ENCODE data around the gene SLC10A2. TPM values are rescaled to one million over a fixed set of nuclear protein-coding genes. Genes with fewer than 3 reads are reported as not detected.

The SLC10A2 gene
- total RNA-seq, 1 donor from 2014 or later, result not detected

DNA sequence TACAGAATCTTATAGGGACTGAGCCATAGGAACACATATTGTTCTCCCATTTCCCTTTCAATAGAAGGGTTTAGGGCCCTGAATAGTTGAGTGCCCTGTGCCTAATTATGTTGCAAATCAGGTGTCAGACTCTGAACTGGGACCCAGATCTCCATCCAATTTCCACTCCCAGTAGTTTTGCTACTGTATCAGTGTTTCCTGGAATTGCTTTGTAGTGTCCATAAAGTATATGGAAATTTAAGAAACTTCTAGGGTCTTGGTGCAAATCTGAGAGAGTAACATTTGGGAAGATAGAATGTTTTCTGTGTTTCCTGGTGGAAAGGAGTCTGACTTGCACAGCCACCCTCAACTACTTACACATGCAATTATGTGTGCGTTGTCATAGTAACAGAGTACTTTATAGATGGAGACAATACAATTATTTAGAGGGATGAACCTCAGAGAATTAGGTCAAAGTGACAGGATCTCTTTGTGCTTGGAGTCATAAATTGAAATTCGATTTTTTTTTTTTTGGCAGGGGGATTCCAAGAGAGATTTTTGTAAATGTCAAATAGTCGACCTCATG, 646 bp upstream of the SLC10A2 start:
- DNase-seq, result no peak
- Histone ChIP-seq H3K36me3 (no peaks in the 10 kb centered on the region), H3K27me3 (no peaks in the 10 kb centered on the region), H3K9me3 (no peaks in the 10 kb centered on the region), H3K4me3 (no peak overlapping the region), H3K27ac (no peak overlapping the region), H3K4me1 (no peaks in the 10 kb centered on the region)
- TF ChIP-seq, protein P1, sequence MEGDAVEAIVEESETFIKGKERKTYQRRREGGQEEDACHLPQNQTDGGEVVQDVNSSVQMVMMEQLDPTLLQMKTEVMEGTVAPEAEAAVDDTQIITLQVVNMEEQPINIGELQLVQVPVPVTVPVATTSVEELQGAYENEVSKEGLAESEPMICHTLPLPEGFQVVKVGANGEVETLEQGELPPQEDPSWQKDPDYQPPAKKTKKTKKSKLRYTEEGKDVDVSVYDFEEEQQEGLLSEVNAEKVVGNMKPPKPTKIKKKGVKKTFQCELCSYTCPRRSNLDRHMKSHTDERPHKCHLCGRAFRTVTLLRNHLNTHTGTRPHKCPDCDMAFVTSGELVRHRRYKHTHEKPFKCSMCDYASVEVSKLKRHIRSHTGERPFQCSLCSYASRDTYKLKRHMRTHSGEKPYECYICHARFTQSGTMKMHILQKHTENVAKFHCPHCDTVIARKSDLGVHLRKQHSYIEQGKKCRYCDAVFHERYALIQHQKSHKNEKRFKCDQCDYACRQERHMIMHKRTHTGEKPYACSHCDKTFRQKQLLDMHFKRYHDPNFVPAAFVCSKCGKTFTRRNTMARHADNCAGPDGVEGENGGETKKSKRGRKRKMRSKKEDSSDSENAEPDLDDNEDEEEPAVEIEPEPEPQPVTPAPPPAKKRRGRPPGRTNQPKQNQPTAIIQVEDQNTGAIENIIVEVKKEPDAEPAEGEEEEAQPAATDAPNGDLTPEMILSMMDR (IDR thresholded peaks at IDR 0.05), result no peak
- intact Hi-C loops (cut with DNase I), result no loop called here
- ATAC-seq, result no peak

DNA sequence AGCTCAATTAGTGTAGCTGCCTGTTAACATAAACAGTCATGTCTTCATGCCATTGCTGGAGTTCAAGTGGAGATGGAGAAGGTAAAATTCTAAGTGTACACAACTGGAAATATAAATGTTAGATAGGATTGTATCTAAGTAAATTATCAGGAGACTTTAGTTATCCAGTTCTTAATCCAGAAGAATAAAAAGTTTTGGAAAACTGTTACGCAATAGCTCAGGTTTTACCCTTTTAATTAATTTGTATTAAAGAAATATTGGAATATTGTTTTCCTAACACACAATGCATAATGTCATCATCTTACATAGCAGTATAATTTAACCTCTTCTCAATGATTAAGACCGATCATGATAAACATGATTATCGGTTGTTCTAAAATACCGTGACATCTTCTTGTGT, 2.8 kb downstream of the SLC10A2 start:
- Histone ChIP-seq H3K27me3 (no peaks in the 10 kb centered on the region), H3K36me3 (no peaks in the 10 kb centered on the region), H3K9me3 (no peaks in the 10 kb centered on the region), H3K27ac (no peak overlapping the region), H3K4me3 (no peak overlapping the region), H3K4me1 (no peaks in the 10 kb centered on the region)
- DNase-seq (no peak), ATAC-seq (no peak)
- intact Hi-C loops (cut with DNase I), result no loop called here
- TF ChIP-seq, protein P1 (IDR thresholded peaks at IDR 0.05), result no peak

DNA sequence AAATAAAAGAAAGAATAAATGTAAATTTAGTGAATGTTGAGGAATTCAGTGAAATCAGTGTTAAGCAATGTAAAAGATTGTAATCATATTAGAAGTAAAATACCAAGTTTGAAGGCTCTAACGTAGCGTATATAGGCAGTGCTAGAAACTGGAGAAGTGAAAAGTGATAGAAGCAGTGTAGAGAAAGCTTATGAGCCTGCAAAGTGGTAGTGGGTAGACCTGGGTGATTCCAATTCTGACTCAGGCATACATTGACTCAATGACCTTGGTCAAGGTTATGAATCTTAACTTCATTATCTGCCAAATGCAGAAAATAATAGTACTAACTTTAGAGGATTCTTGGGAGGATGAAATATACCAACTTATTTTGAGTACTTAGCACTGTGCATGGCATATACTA, 4.1 kb downstream of the SLC10A2 start:
- Histone ChIP-seq H3K27ac (no peak overlapping the region), H3K27me3 (no peaks in the 10 kb centered on the region), H3K4me1 (no peaks in the 10 kb centered on the region), H3K9me3 (no peaks in the 10 kb centered on the region), H3K36me3 (no peaks in the 10 kb centered on the region), H3K4me3 (no peak overlapping the region)
- TF ChIP-seq, protein P1 (IDR thresholded peaks at IDR 0.05), result no peak
- ATAC-seq (no peak), DNase-seq (no peak)
- intact Hi-C loops (cut with DNase I), result no loop called here

DNA sequence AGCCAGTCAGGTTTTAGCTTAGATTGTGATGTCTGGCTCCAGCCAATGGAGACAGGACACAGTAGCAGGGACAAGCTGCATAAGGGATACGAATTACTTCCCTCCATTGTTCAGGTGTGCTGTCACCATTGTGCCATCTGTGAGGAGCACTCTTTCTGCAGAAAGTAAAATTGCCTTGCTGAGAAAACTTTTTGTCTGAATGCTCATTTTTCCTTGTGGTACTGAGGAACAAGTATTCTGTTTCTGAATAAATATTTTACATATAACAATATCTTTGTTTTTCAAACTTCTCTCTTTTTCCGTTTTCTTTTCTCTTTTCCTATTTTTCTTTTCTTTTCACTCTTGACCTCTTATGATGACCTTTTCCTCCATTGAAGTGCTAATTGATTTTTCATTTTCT, 10.2 kb downstream of the SLC10A2 start:
- TF ChIP-seq, protein P1 (IDR thresholded peaks at IDR 0.05), result no peak
- intact Hi-C loops (cut with DNase I), result no loop called here
- Histone ChIP-seq H3K4me1 (no peaks in the 10 kb centered on the region), H3K36me3 (no peaks in the 10 kb centered on the region), H3K27me3 (no peaks in the 10 kb centered on the region), H3K4me3 (no peak overlapping the region), H3K9me3 (peaks cover 10% of the 10 kb centered on the region), H3K27ac (no peak overlapping the region)
- DNase-seq (no peak), ATAC-seq (no peak)

DNA sequence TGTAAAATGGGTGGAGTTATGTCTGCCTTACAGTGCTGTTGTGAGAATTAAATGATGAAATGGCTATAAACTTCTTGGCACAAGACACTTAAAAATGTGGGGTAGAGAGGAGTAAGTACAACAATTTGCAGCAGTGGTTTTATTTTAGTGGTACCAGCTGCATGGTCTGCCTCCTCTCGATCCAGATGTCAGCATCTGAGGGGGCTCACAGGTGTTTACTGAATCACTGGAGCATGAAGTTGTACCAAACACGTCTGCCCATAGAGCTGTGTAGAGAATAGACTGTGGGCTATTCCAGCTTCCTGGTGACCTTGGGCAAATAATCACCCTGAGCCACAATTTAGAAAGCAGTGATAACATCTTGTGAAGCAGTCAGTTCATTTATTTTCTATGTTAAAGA, 11.1 kb downstream of the SLC10A2 start:
- no peak overlapping the region for H3K27ac ChIP-seq
- intact Hi-C loops (cut with DNase I), result no loop called here
- no peak overlapping the region for H3K4me3 ChIP-seq
- H3K4me1 ChIP-seq, result no peaks in the 10 kb centered on the region
- ATAC-seq, result no peak
- H3K9me3 ChIP-seq, result peaks cover 10% of the 10 kb centered on the region
- no peaks in the 10 kb centered on the region for H3K36me3 ChIP-seq
- TF ChIP-seq, protein P1 (IDR thresholded peaks at IDR 0.05), result no peak
- no peak for DNase-seq
- no peaks in the 10 kb centered on the region for H3K27me3 ChIP-seq

DNA sequence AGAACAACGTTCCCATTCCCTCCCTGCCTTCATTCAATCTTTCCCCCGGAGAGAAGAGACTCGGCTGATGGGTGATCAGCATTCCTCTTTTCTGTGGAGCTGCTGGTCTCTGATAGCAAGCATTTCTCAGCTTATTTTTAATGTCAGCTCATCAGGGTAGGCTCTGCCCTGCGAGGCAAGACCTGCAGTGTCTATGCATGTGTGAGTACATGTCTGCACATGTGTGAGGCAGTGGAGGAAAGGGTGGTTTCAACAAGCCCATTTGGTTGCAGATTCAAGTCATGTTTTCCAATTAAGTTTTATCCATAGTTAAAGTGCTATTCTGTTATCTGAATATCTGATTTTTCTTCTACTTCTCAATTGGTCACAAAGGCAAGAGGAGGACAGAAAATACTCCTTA, 19.5 kb downstream of the SLC10A2 start:
- H3K36me3 ChIP-seq, result no peaks in the 10 kb centered on the region
- H3K4me3 ChIP-seq, result no peak overlapping the region
- H3K27me3 ChIP-seq, result no peaks in the 10 kb centered on the region
- intact Hi-C loops (cut with DNase I), result no loop called here
- H3K9me3 ChIP-seq, result no peaks in the 10 kb centered on the region
- H3K27ac ChIP-seq, result no peak overlapping the region
- DNase-seq, result no peak
- no peak for ATAC-seq
- no peaks in the 10 kb centered on the region for H3K4me1 ChIP-seq
- TF ChIP-seq, protein P1 (IDR thresholded peaks at IDR 0.05), result no peak
